Measurements from ENCODE around the gene CD24.
"Not testable (repeated sequence)": the region's sequence is repeated elsewhere in the genome, so short reads cannot be mapped to it uniquely, and the experiment has no call there.

The CD24 gene

GRCh38 chr6:106973018-106973835 is 1.3 kb downstream of the CD24 start:
- no peak for DNase-seq (ENCODE audit: low read depth)
- peak overlapping the region; percentile 16 for H3K4me3 ChIP-seq (ENCODE audit: low read depth, low read length)

- no peak overlapping the region for H3K4me3 ChIP-seq (ENCODE audit: low read depth, low read length)
- DNase-seq (ENCODE audit: low read depth) = no peak
These were observed 2.0 kb downstream of the CD24 start for GRCh38 chr6:106972500-106972899.

GRCh38 chr6:106970769-106971168 is 3.8 kb downstream of the CD24 start:
- H3K4me3 ChIP-seq (ENCODE audit: low read depth, low read length); DNase-seq (ENCODE audit: low read depth): not testable (repeated sequence)

GRCh38 chr6:106967936-106968555 is 6.5 kb downstream of the CD24 start:
- no peak for DNase-seq (ENCODE audit: low read depth)
- H3K4me3 ChIP-seq (ENCODE audit: low read depth, low read length) = no peak overlapping the region

GRCh38 chr6:106966671-106967640 is 7.6 kb downstream of the CD24 start:
- no peak overlapping the region for H3K4me3 ChIP-seq (ENCODE audit: low read depth, low read length)
- DNase-seq (ENCODE audit: low read depth) = no peak

- no peak for DNase-seq (ENCODE audit: low read depth)
- no peak overlapping the region for H3K4me3 ChIP-seq (ENCODE audit: low read depth, low read length)
These were observed 8.3 kb downstream of the CD24 start for GRCh38 chr6:106966229-106966628.

GRCh38 chr6:106964954-106965353 is 9.6 kb downstream of the CD24 start:
- H3K4me3 ChIP-seq (ENCODE audit: low read depth, low read length) = no peak overlapping the region
- DNase-seq (ENCODE audit: low read depth) = no peak

- DNase-seq (ENCODE audit: low read depth) = no peak
- H3K4me3 ChIP-seq (ENCODE audit: low read depth, low read length) = no peak overlapping the region
These were observed 10.4 kb downstream of the CD24 start for GRCh38 chr6:106964099-106964498.

- no peak for DNase-seq (ENCODE audit: low read depth)
These were observed 11.0 kb downstream of the CD24 start for GRCh38 chr6:106963544-106963943.

GRCh38 chr6:106961801-106962200 is 12.7 kb downstream of the CD24 start:
- no peak overlapping the region for H3K4me3 ChIP-seq (ENCODE audit: low read depth, low read length)
- no peak for DNase-seq (ENCODE audit: low read depth)

More at GRCh38 chr6:106963544-106963943, 11.0 kb downstream of the CD24 start:
- H3K4me3 ChIP-seq (ENCODE audit: low read depth, low read length) = no peak overlapping the region

GRCh38 chr6:106961136-106961535 is 13.4 kb downstream of the CD24 start:
- no peak overlapping the region for H3K4me3 ChIP-seq (ENCODE audit: low read depth, low read length)
- DNase-seq (ENCODE audit: low read depth) = no peak

- H3K4me3 ChIP-seq (ENCODE audit: low read depth, low read length) = no peak overlapping the region
- no peak for DNase-seq (ENCODE audit: low read depth)
These were observed 14.5 kb downstream of the CD24 start for GRCh38 chr6:106959985-106960384.

GRCh38 chr6:106939848-106940247 is 34.7 kb downstream of the CD24 start:
- no peak for DNase-seq (ENCODE audit: low read depth)
- no peak overlapping the region for H3K4me3 ChIP-seq (ENCODE audit: low read depth, low read length)

- no peak for DNase-seq (ENCODE audit: low read depth)
These were observed 35.3 kb downstream of the CD24 start for GRCh38 chr6:106939208-106939607.

GRCh38 chr6:106927531-106928398 is 46.8 kb downstream of the CD24 start:
- H3K4me3 ChIP-seq (ENCODE audit: low read depth, low read length) = no peak overlapping the region
- no peak for DNase-seq (ENCODE audit: low read depth)

More at GRCh38 chr6:106939208-106939607, 35.3 kb downstream of the CD24 start:
- no peak overlapping the region for H3K4me3 ChIP-seq (ENCODE audit: low read depth, low read length)

GRCh38 chr6:106925948-106926347 is 48.6 kb downstream of the CD24 start:
- H3K4me3 ChIP-seq (ENCODE audit: low read depth, low read length) = no peak overlapping the region
- DNase-seq (ENCODE audit: low read depth) = no peak

GRCh38 chr6:106924694-106925523 is 49.6 kb downstream of the CD24 start:
- no peak overlapping the region for H3K4me3 ChIP-seq (ENCODE audit: low read depth, low read length)
- DNase-seq (ENCODE audit: low read depth) = no peak

- H3K4me3 ChIP-seq (ENCODE audit: low read depth, low read length) = no peak overlapping the region
- DNase-seq (ENCODE audit: low read depth) = no peak
These were observed 51.9 kb downstream of the CD24 start for GRCh38 chr6:106922626-106923025.
